Small intestine (tissue), 7 donors: Measurements from ENCODE around the gene GALNT10. TPM values are rescaled to one million over a fixed set of nuclear protein-coding genes. Genes with fewer than 3 reads are reported as not detected.

ENCODE experiments used
- DNase-seq, 2 donors: peaks; one replicate each; pipeline versions ENCODE4 v3.0.0 to v3.0.0-alpha.2; 2013
- FAIRE-seq: peaks from 2 replicates; lab custom pipeline; 2012; peaks lifted over from hg19 to GRCh38; lab: Jason Lieb, UNC
- H3K27ac ChIP-seq, 3 donors: one replicate each; pipeline ENCODE4 v1.5.1; 2013; ENCODE audit warnings: low read length in 2 of 3, mild to moderate bottlenecking in 2 of 3, control low read depth in 1 of 3, inconsistent platforms in 1 of 3, low read depth in 1 of 3, moderate library complexity in 1 of 3
- H3K27me3 ChIP-seq, 3 donors: one replicate each; pipeline ENCODE4 v1.6.1; 2013; ENCODE audit warnings: low read length in 3 of 3, inconsistent platforms in 1 of 3; ENCODE audit not compliant: control insufficient read depth in 3 of 3, insufficient read depth in 3 of 3
- H3K36me3 ChIP-seq, 3 donors: one replicate each; pipeline ENCODE4 v1.6.1; 2013; ENCODE audit warnings: low read length in 3 of 3, inconsistent platforms in 1 of 3, low read depth in 1 of 3, mild to moderate bottlenecking in 1 of 3, moderate library complexity in 1 of 3; ENCODE audit not compliant: control insufficient read depth in 3 of 3, insufficient read depth in 2 of 3
- H3K4me1 ChIP-seq, 3 donors: one replicate each; pipeline ENCODE4 v1.6.1; 2013; ENCODE audit warnings: low read length in 2 of 3, inconsistent platforms in 1 of 3, low read depth in 1 of 3, mild to moderate bottlenecking in 1 of 3, moderate library complexity in 1 of 3; ENCODE audit not compliant: control insufficient read depth in 3 of 3, insufficient read depth in 2 of 3
- H3K4me3 ChIP-seq, 3 donors: one replicate each; pipeline ENCODE4 v1.5.1; 2013; ENCODE audit warnings: low read length in 3 of 3, control low read depth in 1 of 3, inconsistent platforms in 1 of 3, low read depth in 1 of 3, mild to moderate bottlenecking in 1 of 3, moderate library complexity in 1 of 3
- H3K9me3 ChIP-seq, 2 donors: one replicate each; pipeline ENCODE4 v1.6.1; 2013; ENCODE audit warnings: low read depth in 1 of 2, low read length in 1 of 2; ENCODE audit not compliant: control insufficient read depth in 2 of 2, insufficient read depth in 1 of 2
- WGBS, 3 donors: extraction: QIAGEN DNeasy Blood & Tissue Kit; methylation state at CpG; one replicate each; pipeline ENCODE4 v1.1.7; 2013; 5-methylcytosine and 5-hydroxymethylcytosine counted together
- polyA plus RNA-seq, 4 donors: library from polyadenylated mRNA; stranded (reverse) in 3 of 4; unstranded in 1 of 4; fragments of 200-250 nt in 3 of 4; fragments of 120-200 nt in 1 of 4; gene quantifications; one replicate each; pipeline versions ENCODE4 v1.2.1 to v1.2.3, GENCODE V29; 2013
- donor health status: healthy with polysubstance abuse.
- donor health status: control.
- donor health status: control.
- donor health status: Bipolar disorder and iron deficiency.
- donor health status: healthy.

Gene GALNT10
- polyA plus RNA-seq, 4 donors = 5.4 to 18.1 (median 8.7) TPM

GRCh38 chr5:154316223-154316935 is 125.8 kb downstream of the GALNT10 start:
- Histone ChIP-seq H3K4me1 (no peaks in the 10 kb centered on the region), H3K27ac (no peak overlapping the region), H3K4me3 (no peak overlapping the region), H3K27me3 (no peaks in the 10 kb centered on the region), H3K9me3 (no peaks in the 10 kb centered on the region), H3K36me3 (no peaks in the 10 kb centered on the region)
- DNase-seq (no peak), FAIRE-seq (no peak)
- WGBS, 3 donors = 81 to 83% (median 82%) methylated on average over 6 of the region's 6 CpGs

- no peak overlapping the region for H3K27ac ChIP-seq
- WGBS, 3 donors = 89 to 93% (median 92%) methylated on average over 3 of the region's 3 CpGs
- FAIRE-seq = no peak
Observed at GRCh38 chr5:154317916-154318315, 127.4 kb downstream of the GALNT10 start.

DNA sequence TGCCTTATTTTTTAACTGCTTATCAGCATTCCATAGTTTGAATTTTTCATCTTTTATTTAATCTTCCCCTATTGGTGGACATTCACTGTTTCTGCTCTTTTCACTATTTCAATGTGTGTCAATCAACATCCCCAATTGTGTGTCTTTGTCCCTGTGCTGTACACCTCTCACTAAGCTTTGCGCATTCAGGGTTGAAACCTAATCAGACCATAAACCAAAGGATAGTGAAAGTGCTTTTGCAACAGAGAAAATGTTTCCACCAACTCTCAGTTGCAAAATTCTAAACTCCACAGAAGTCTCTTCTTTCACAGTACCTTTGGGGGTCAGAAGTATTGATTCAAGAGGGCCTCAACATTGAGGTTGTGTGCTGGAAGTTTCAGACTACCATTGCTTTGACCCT is 128.2 kb downstream of the GALNT10 start:
- Histone ChIP-seq H3K27me3 (no peaks in the 10 kb centered on the region), H3K9me3 (no peaks in the 10 kb centered on the region), H3K4me1 (no peaks in the 10 kb centered on the region), H3K36me3 (peaks cover 0 to 5% (median 0%) of the 10 kb centered on the region in 3 donors), H3K27ac (no peak overlapping the region), H3K4me3 (no peak overlapping the region)
- no peak for DNase-seq
- no peak for FAIRE-seq
- 89 to 97% (median 93%) methylated on average over 1 of the region's 1 CpG for whole genome bisulfite sequencing, 3 donors

More at GRCh38 chr5:154317916-154318315, 127.4 kb downstream of the GALNT10 start:
- H3K9me3 ChIP-seq = no peaks in the 10 kb centered on the region
- no peaks in the 10 kb centered on the region for H3K4me1 ChIP-seq
- H3K36me3 ChIP-seq = no peaks in the 10 kb centered on the region
- no peak overlapping the region for H3K4me3 ChIP-seq
- no peaks in the 10 kb centered on the region for H3K27me3 ChIP-seq
- no peak for DNase-seq

- WGBS, 3 donors = 83 to 88% (median 87%) methylated on average over 4 of the region's 4 CpGs
- FAIRE-seq = no peak
- no peaks in the 10 kb centered on the region for H3K27me3 ChIP-seq
- no peak overlapping the region for H3K27ac ChIP-seq
- DNase-seq = no peak
- H3K4me3 ChIP-seq = no peak overlapping the region
- H3K9me3 ChIP-seq = no peaks in the 10 kb centered on the region
- H3K4me1 ChIP-seq = no peaks in the 10 kb centered on the region
- peaks cover 0 to 9% (median 0%) of the 10 kb centered on the region in 3 donors for H3K36me3 ChIP-seq
Observed at GRCh38 chr5:154319736-154320135, 129.2 kb downstream of the GALNT10 start.

GRCh38 chr5:154320224-154321089 is 129.9 kb downstream of the GALNT10 start:
- Histone ChIP-seq H3K27ac (no peak overlapping the region), H3K36me3 (peaks cover 0 to 9% (median 0%) of the 10 kb centered on the region in 3 donors), H3K4me3 (no peak overlapping the region), H3K4me1 (no peaks in the 10 kb centered on the region), H3K27me3 (no peaks in the 10 kb centered on the region), H3K9me3 (no peaks in the 10 kb centered on the region)
- WGBS, 3 donors = 60 to 66% (median 62%) methylated on average over 6 of the region's 6 CpGs
- DNase-seq (no peak), FAIRE-seq (no peak)

DNA sequence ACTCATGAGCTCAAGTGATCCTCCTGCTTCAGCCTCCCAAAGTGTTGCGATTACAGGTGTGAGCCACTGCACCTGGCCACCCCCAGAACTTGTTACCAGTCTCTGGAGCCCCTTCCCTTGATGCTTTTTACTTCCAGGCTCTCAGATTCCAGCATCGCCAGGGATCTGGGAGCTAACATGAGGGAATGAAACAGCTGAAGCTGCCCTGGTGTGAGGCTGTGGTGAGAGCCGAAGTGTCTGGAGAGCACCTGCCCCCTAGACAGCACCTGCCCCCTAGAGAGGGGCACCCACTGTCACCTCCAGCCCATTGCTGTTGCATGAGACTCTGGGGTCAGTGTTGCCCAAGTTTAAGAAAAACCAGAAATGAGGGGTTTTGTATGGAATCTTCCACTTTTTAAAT is 131.0 kb downstream of the GALNT10 start:
- peaks cover 0 to 9% (median 0%) of the 10 kb centered on the region in 3 donors for H3K36me3 ChIP-seq
- H3K4me3 ChIP-seq = no peak overlapping the region
- no peak overlapping the region for H3K27ac ChIP-seq
- WGBS, 3 donors = 85 to 98% (median 95%) methylated on average over 3 of the region's 3 CpGs
- DNase-seq = no peak
- H3K27me3 ChIP-seq = no peaks in the 10 kb centered on the region
- FAIRE-seq = no peak
- no peaks in the 10 kb centered on the region for H3K4me1 ChIP-seq
- H3K9me3 ChIP-seq = no peaks in the 10 kb centered on the region

GRCh38 chr5:154324033-154324432 is 133.5 kb downstream of the GALNT10 start:
- Histone ChIP-seq H3K4me1 (no peaks in the 10 kb centered on the region), H3K36me3 (peaks cover 0 to 9% (median 0%) of the 10 kb centered on the region in 3 donors), H3K27ac (no peak overlapping the region), H3K9me3 (no peaks in the 10 kb centered on the region), H3K4me3 (no peak overlapping the region), H3K27me3 (no peaks in the 10 kb centered on the region)
- no peak for FAIRE-seq
- no peak for DNase-seq
- WGBS, 3 donors = 92 to 98% (median 93%) methylated on average over 2 of the region's 2 CpGs

DNA sequence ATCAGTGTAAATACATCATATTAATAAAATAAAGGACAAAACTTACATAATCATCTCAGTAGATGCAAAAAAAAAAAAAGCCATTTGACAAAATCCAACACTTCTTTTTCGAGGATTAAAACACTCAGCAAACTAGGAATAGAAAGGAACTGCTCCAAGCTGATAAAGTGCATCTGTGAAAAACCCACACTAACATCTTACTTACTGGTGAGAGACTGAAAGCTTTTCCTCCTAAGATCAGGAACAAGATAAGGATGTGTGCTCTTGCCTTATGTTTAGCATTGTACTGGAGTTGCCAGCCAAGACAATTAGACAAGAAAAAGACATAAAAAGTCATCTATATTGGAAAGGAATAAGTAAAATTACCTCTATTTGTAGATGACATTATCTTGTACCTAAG is 135.0 kb downstream of the GALNT10 start:
- WGBS, 3 donors = 80 to 97% (median 81%) methylated on average over 1 of the region's 1 CpG
- FAIRE-seq (no peak), DNase-seq (no peak)
- Histone ChIP-seq H3K27me3 (no peaks in the 10 kb centered on the region), H3K27ac (no peak overlapping the region), H3K9me3 (no peaks in the 10 kb centered on the region), H3K4me1 (no peaks in the 10 kb centered on the region), H3K4me3 (no peak overlapping the region), H3K36me3 (peaks cover 0 to 11% (median 0%) of the 10 kb centered on the region in 3 donors)
